CD4-positive, alpha-beta T cell (primary cell): Measurements from ENCODE around the gene IQCE. TPM values are rescaled to one million over a fixed set of nuclear protein-coding genes. Genes with fewer than 3 reads are reported as not detected.

Experiments
- ATAC-seq: fragments of 200-7000 bp; cut with Tn5 transposase; one replicate; pipeline ENCODE4 v1.10.0; 2022; ENCODE audit warnings: mild to moderate bottlenecking; ENCODE audit not compliant: poor library complexity
- CTCF ChIA-PET: fragments of 350-600 bp; sonication (Branson Sonifier 250); formaldehyde crosslinking; loops from one replicate; lab custom pipeline; 2021; ENCODE audit warnings: antibody characterized with exemption, inconsistent platforms; lab: Charles Lee
- POLR2A ChIA-PET: fragments of 350-600 bp; sonication (Branson Sonifier 250); formaldehyde crosslinking; loops from one replicate; lab custom pipeline; 2021; ENCODE audit warnings: antibody characterized with exemption, inconsistent platforms; lab: Charles Lee
- DNase-seq, 14 experiments: peaks; one replicate each; pipeline ENCODE4 v3.0.0-alpha.2; 2013 to 2020; ENCODE audit warnings: mixed read lengths in 2 of 14
- H3K27ac ChIP-seq, 2 donors: one replicate each; pipeline versions ENCODE4 v1.5.1 to v1.7.0; 2013; ENCODE audit warnings: low read length in 2 of 2, low read depth in 1 of 2, mild to moderate bottlenecking in 1 of 2
- H3K27me3 ChIP-seq, 2 experiments: 1 replicate in 1 of 2; 2 replicates in 1 of 2; pipeline versions ENCODE4 v1.6.1 to v1.7.0; 2013; ENCODE audit warnings: low read length in 2 of 2, control low read depth in 1 of 2, mild to moderate bottlenecking in 1 of 2, moderate library complexity in 1 of 2; ENCODE audit not compliant: insufficient read depth in 2 of 2, control insufficient read depth in 1 of 2
- H3K36me3 ChIP-seq: one replicate; pipeline ENCODE4 v1.6.1; 2013; ENCODE audit warnings: low read length, control low read depth; ENCODE audit not compliant: insufficient read depth
- H3K4me1 ChIP-seq: one replicate; pipeline ENCODE4 v1.6.1; 2013; ENCODE audit warnings: low read length, control low read depth; ENCODE audit not compliant: insufficient read depth
- H3K4me3 ChIP-seq: one replicate; pipeline ENCODE4 v1.5.1; 2013; ENCODE audit warnings: mild to moderate bottlenecking, low read length, moderate library complexity
- H3K9me3 ChIP-seq, 2 experiments: 1 replicate in 1 of 2; 2 replicates in 1 of 2; pipeline versions ENCODE4 v1.6.1 to v1.7.0; 2013; ENCODE audit warnings: low read length in 2 of 2, mild to moderate bottlenecking in 2 of 2, control low read depth in 1 of 2, moderate library complexity in 1 of 2; ENCODE audit not compliant: control insufficient read depth in 1 of 2, insufficient read depth in 1 of 2
- H3K27ac Mint-ChIP-seq: one replicate; pipeline ENCODE4 v1.8.0; 2020; ENCODE audit warnings: mixed read lengths
- H3K27me3 Mint-ChIP-seq: one replicate; pipeline ENCODE4 v1.8.0; 2021; ENCODE audit warnings: mixed read lengths
- H3K36me3 Mint-ChIP-seq: one replicate; pipeline ENCODE4 v1.8.0; 2021; ENCODE audit warnings: low read depth, mixed read lengths
- H3K4me1 Mint-ChIP-seq: one replicate; pipeline ENCODE4 v1.8.0; 2021; ENCODE audit warnings: low read depth, mixed read lengths
- H3K4me3 Mint-ChIP-seq: one replicate; pipeline ENCODE4 v1.8.0; 2020; ENCODE audit warnings: mild to moderate bottlenecking, mixed read lengths
- H3K9me3 Mint-ChIP-seq: one replicate; pipeline ENCODE4 v1.8.0; 2020; ENCODE audit warnings: mixed read lengths
- CTCF ChIP-seq: fragments of 200-600 bp; IDR thresholded peaks from one replicate; pipeline ENCODE4 v1.8.0; 2022; ENCODE audit warnings: antibody characterized with exemption, mild to moderate bottlenecking
- intact Hi-C, 2 experiments: fragments of 100-400 bp; cut with DNase I in 1 of 2; cut with micrococcal nuclease in 1 of 2; formaldehyde crosslinking; loops; one replicate each; pipeline versions ENCODE4 v1.15.1 to v1.9.0; 2023 to 2025; cut with DNase I, micrococcal nuclease
- total RNA-seq, 174 experiments: library from RNA in 2 of 174; stranded (reverse) in 2 of 174; gene quantifications; one replicate each; pipeline ENCODE4 v1.2.3 and lab custom pipeline; 2021 to 2026

Gene IQCE
- total RNA-seq, 2 experiments from 2014 or later: 4.3 to 5.6 TPM

- no peak for TF ChIP-seq CTCF
- no peak overlapping the region for H3K4me3 Mint-ChIP-seq
- ChIA-PET POLR2A (no interaction called here), CTCF (no interaction called here)
- no peak overlapping the region for H3K27ac ChIP-seq
- no peaks in the 10 kb centered on the region for H3K4me1 Mint-ChIP-seq
- no peaks in the 10 kb centered on the region for H3K9me3 Mint-ChIP-seq
- H3K27me3 Mint-ChIP-seq: no peaks in the 10 kb centered on the region
- peaks cover 6% of the 10 kb centered on the region for H3K36me3 Mint-ChIP-seq
- no peaks in the 10 kb centered on the region for H3K27me3 ChIP-seq
- no peaks in the 10 kb centered on the region for H3K36me3 ChIP-seq
- H3K9me3 ChIP-seq: no peaks in the 10 kb centered on the region
- intact Hi-C loops: loop anchor here in 1 of 2 experiments (5.0 kb wide), 1 partner anchor 47 kb away; no protein-coding TSS in a partner anchor
- H3K27ac Mint-ChIP-seq: no peak overlapping the region
- no peak for DNase-seq
- ATAC-seq: no peak
- no peak overlapping the region for H3K4me3 ChIP-seq
- H3K4me1 ChIP-seq: no peaks in the 10 kb centered on the region
Measured at GRCh38 chr7:2659556-2660358, 101.0 kb downstream of the IQCE start.

GRCh38 chr7:2660359-2661095, 101.7 kb downstream of the IQCE start:
- no peak overlapping the region for H3K27ac ChIP-seq
- Mint-ChIP-seq H3K4me3 (no peak overlapping the region), H3K9me3 (no peaks in the 10 kb centered on the region), H3K4me1 (no peaks in the 10 kb centered on the region), H3K27ac (no peak overlapping the region), H3K36me3 (peaks cover 6% of the 10 kb centered on the region), H3K27me3 (no peaks in the 10 kb centered on the region)
- peaks cover 0 to 4% of the 10 kb centered on the region in 2 experiments for H3K9me3 ChIP-seq
- CTCF ChIA-PET: no interaction called here
- POLR2A ChIA-PET: no interaction called here
- ATAC-seq (no peak), DNase-seq (no peak)
- H3K27me3 ChIP-seq: no peaks in the 10 kb centered on the region
- no peak for TF ChIP-seq CTCF
- no peaks in the 10 kb centered on the region for H3K4me1 ChIP-seq
- no peaks in the 10 kb centered on the region for H3K36me3 ChIP-seq
- H3K4me3 ChIP-seq: no peak overlapping the region
- intact Hi-C loops: no loop called here

GRCh38 chr7:2661096-2661449, 102.3 kb downstream of the IQCE start:
- H3K4me1 ChIP-seq: no peaks in the 10 kb centered on the region
- no peak overlapping the region for H3K4me3 Mint-ChIP-seq
- CTCF ChIA-PET: no interaction called here
- H3K36me3 Mint-ChIP-seq: peaks cover 6% of the 10 kb centered on the region
- H3K27ac Mint-ChIP-seq: no peak overlapping the region
- TF ChIP-seq CTCF: no peak
- no peak overlapping the region for H3K4me3 ChIP-seq
- DNase-seq (no peak), ATAC-seq (no peak)
- peaks cover 0 to 7% of the 10 kb centered on the region in 2 experiments for H3K9me3 ChIP-seq
- no peaks in the 10 kb centered on the region for H3K4me1 Mint-ChIP-seq
- intact Hi-C loops: no loop called here
- POLR2A ChIA-PET: no interaction called here
- no peaks in the 10 kb centered on the region for H3K27me3 ChIP-seq
- H3K9me3 Mint-ChIP-seq: no peaks in the 10 kb centered on the region
- H3K36me3 ChIP-seq: no peaks in the 10 kb centered on the region
- H3K27ac ChIP-seq: no peak overlapping the region
- no peaks in the 10 kb centered on the region for H3K27me3 Mint-ChIP-seq
